ENCODE data around the gene PLXDC2.

DNA sequence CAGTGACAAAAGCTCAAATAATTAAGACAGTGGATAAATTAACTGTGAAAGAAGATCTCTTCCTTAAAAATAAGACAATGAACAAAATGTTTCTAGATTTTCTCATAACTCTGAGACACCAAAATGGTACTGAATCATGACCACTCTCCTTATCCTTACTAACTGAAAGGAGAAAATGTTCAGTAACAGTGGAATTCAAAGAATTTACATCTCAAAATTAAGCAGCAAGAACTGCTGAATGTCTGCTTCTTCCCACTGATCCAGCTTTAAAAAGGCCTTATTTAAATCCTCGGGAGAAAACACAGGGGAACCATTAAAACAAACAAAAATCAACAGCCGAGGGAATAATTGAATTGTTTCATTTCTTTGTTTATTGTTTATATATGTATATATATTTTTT, 27.3 kb upstream of the PLXDC2 start:
- TF ChIP-seq POLR2AphosphoS5 (IDR thresholded peaks at IDR 0.05; ENCODE audit: insufficient read depth in 1 of 2, low read depth in 1 of 2), result no peak
- TF ChIP-seq, protein P1, sequence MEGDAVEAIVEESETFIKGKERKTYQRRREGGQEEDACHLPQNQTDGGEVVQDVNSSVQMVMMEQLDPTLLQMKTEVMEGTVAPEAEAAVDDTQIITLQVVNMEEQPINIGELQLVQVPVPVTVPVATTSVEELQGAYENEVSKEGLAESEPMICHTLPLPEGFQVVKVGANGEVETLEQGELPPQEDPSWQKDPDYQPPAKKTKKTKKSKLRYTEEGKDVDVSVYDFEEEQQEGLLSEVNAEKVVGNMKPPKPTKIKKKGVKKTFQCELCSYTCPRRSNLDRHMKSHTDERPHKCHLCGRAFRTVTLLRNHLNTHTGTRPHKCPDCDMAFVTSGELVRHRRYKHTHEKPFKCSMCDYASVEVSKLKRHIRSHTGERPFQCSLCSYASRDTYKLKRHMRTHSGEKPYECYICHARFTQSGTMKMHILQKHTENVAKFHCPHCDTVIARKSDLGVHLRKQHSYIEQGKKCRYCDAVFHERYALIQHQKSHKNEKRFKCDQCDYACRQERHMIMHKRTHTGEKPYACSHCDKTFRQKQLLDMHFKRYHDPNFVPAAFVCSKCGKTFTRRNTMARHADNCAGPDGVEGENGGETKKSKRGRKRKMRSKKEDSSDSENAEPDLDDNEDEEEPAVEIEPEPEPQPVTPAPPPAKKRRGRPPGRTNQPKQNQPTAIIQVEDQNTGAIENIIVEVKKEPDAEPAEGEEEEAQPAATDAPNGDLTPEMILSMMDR (IDR thresholded peaks at IDR 0.05), result no peak

All from vagina (tissue), 2 donors.